Esophagus muscularis mucosa (tissue), 4 donors: ENCODE results near the gene NTRK3. TPM values are rescaled to one million over a fixed set of nuclear protein-coding genes. Genes with fewer than 3 reads are reported as not detected.

ENCODE experiments used
- DNase-seq: peaks from one replicate; pipeline ENCODE4 v3.0.0-alpha.2; 2017; ENCODE audit errors: extremely low spot score
- H3K27ac ChIP-seq, 4 donors: fragments of 200-600 bp; sonication (generic); replicated peaks in 1 of 4; 1 replicate in 3 of 4; 2 replicates in 1 of 4; pipeline ENCODE4 v1.5.1; 2016 to 2019; ENCODE audit warnings: mild to moderate bottlenecking in 1 of 4
- H3K27me3 ChIP-seq, 4 donors: fragments of 200-600 bp; sonication (generic); one replicate each; pipeline versions ENCODE4 v1.5.1 to v1.6.0; 2016 to 2019
- H3K36me3 ChIP-seq, 4 donors: fragments of 200-600 bp; sonication (generic); one replicate each; pipeline ENCODE4 v1.5.1; 2016 to 2019
- H3K4me1 ChIP-seq, 4 donors: fragments of 200-600 bp; sonication (generic); one replicate each; pipeline ENCODE4 v1.5.1; 2016 to 2019
- H3K4me3 ChIP-seq, 4 donors: fragments of 200-600 bp; sonication (generic); 1 replicate in 2 of 4; 2 replicates in 2 of 4; pipeline ENCODE4 v1.5.1; 2016 to 2019; ENCODE audit warnings: mild to moderate bottlenecking in 4 of 4, moderate library complexity in 1 of 4
- H3K9me3 ChIP-seq, 4 donors: fragments of 200-600 bp; sonication (generic); 1 replicate in 3 of 4; 2 replicates in 1 of 4; pipeline ENCODE4 v1.5.1; 2016 to 2019
- CTCF ChIP-seq, 3 experiments: fragments of 200-600 bp in 2 of 3; fragments of 450-650 bp in 1 of 3; sonication (generic) in 2 of 3; IDR thresholded peaks; one replicate each; pipeline ENCODE4 v1.5.1; 2017 to 2019; ENCODE audit warnings: antibody characterized with exemption in 3 of 3, mild to moderate bottlenecking in 2 of 3, moderate library complexity in 1 of 3
- EP300 ChIP-seq: sonication (generic); formaldehyde crosslinking; IDR thresholded peaks from one replicate; pipeline ENCODE4 v1.6.1; 2017; ENCODE audit warnings: antibody characterized with exemption
- POLR2A ChIP-seq: fragments of 450-650 bp; IDR thresholded peaks from one replicate; pipeline ENCODE4 v1.6.1; 2017; ENCODE audit warnings: antibody characterized with exemption, moderate library complexity, mild to moderate bottlenecking, low read depth
- POLR2AphosphoS5 ChIP-seq, 2 donors: sonication (generic); formaldehyde crosslinking; IDR thresholded peaks; one replicate each; pipeline ENCODE4 v1.6.1; 2017; ENCODE audit warnings: antibody characterized with exemption in 2 of 2
- WGBS: methylation state at CpG from one replicate; pipeline ENCODE4 v1.1.5; 2018; 5-methylcytosine and 5-hydroxymethylcytosine counted together
- intact Hi-C: fragments of 100-400 bp; cut with DNase I; formaldehyde crosslinking; loops from one replicate; pipeline ENCODE4 v1.15.1; 2023
- total RNA-seq, 4 donors: library from RNA; depleted of rRNA; stranded (reverse); fragments of >200 nt; gene quantifications; one replicate each; pipeline versions ENCODE4 v1.1.0 to v1.2.1, GENCODE V29; 2016

The NTRK3 gene
- total RNA-seq, 4 donors from 2014 or later: 1.7 to 6.3 (median 3.0) TPM

- no peak for TF ChIP-seq CTCF (IDR thresholded peaks at IDR 0.05)
- TF ChIP-seq POLR2A: no peak
- TF ChIP-seq EP300: no peak
- no peak for TF ChIP-seq POLR2AphosphoS5 (IDR thresholded peaks at IDR 0.05)
- no peaks in the 10 kb centered on the region for H3K9me3 ChIP-seq
- DNase-seq: no peak
- intact Hi-C loops: no loop called here
- H3K4me3 ChIP-seq: no peak overlapping the region
- no peaks in the 10 kb centered on the region for H3K27me3 ChIP-seq
- peaks cover 3 to 11% (median 6%) of the 10 kb centered on the region in 4 donors for H3K4me1 ChIP-seq
- H3K36me3 ChIP-seq: no peaks in the 10 kb centered on the region
- 60% methylated on average over 2 of the region's 2 CpGs for WGBS
- no peak overlapping the region for H3K27ac ChIP-seq
Measured at GRCh38 chr15:87954793-87955192, 301.7 kb downstream of the NTRK3 start.

DNA sequence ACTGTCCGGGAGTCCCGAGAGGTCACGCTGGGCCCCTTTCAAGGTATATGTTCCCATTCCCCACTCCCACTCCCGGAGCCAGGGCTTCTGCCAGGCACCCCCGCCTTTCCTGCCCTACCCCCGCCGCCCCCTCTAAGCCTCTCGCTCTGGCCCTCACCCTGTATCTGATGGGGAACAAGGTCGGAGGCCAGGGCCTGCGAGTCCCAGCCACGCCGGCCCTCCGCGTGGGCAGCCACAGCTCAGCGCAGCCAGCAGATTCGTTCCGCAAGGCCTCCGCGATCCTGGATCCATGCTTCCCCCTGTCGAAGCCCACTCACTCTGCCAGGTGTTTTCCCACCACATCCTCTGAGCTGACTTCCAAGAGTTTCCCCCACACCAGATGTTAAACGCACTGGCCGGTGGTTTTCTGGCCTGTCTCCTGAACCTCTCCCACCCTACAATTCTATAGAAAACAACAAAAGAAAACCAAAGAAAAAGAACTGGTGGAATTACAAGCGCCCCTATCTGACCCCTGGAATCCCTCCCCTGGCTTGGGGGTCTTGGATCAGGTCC, 303.7 kb downstream of the NTRK3 start:
- Histone ChIP-seq H3K36me3 (no peaks in the 10 kb centered on the region), H3K9me3 (no peaks in the 10 kb centered on the region), H3K27ac (no peak overlapping the region), H3K4me1 (peaks cover 14 to 21% (median 16%) of the 10 kb centered on the region in 4 donors), H3K4me3 (no peak overlapping the region), H3K27me3 (no peaks in the 10 kb centered on the region)
- intact Hi-C loops: no loop called here
- WGBS: 86% methylated on average over 23 of the region's 23 CpGs
- DNase-seq: no peak
- no peak for TF ChIP-seq POLR2AphosphoS5 (IDR thresholded peaks at IDR 0.05)
- no peak for TF ChIP-seq CTCF (IDR thresholded peaks at IDR 0.05)
- TF ChIP-seq EP300: no peak
- no peak for TF ChIP-seq POLR2A

- TF ChIP-seq CTCF (IDR thresholded peaks at IDR 0.05) (no peak), POLR2AphosphoS5 (IDR thresholded peaks at IDR 0.05) (no peak), POLR2A (no peak), EP300 (peak; percentile 14)
- Histone ChIP-seq H3K4me3 (no peak overlapping the region), H3K27ac (peak overlapping the region; percentile 34 to 69 (median 53)), H3K27me3 (no peaks in the 10 kb centered on the region), H3K9me3 (no peaks in the 10 kb centered on the region), H3K4me1 (peaks cover 12 to 21% (median 14%) of the 10 kb centered on the region in 4 donors), H3K36me3 (no peaks in the 10 kb centered on the region)
- intact Hi-C loops: no loop called here
- DNase-seq: no peak
- 52% methylated on average over 6 of the region's 6 CpGs for WGBS
Measured at GRCh38 chr15:87949575-87950223, 306.8 kb downstream of the NTRK3 start.

DNA sequence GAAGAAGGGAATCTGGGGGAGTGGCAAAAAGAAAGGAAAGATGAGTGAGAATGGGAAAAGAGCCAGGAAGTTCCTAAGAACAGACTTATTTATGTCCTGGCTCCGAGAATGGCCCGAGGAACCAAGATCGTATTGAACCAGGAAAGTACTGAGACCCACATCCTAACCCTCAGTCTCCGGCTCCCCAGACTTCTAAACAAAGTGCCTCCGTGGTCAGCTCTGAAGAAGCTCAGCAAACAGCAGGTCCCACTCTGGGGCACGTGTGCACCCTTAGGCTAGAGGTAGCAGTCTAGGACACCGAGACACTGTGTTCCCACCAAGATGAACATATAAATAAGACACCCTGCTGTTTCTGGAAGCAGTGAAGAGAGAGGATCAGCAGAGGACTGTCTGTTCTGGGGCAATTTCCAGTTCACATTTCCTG, 307.4 kb downstream of the NTRK3 start:
- Histone ChIP-seq H3K36me3 (no peaks in the 10 kb centered on the region), H3K4me3 (no peak overlapping the region), H3K27me3 (no peaks in the 10 kb centered on the region), H3K4me1 (peaks cover 12 to 21% (median 14%) of the 10 kb centered on the region in 4 donors), H3K27ac (peak overlapping the region in 3 of 4 donors; percentile 57 to 69 (median 61)), H3K9me3 (no peaks in the 10 kb centered on the region)
- DNase-seq: no peak
- TF ChIP-seq POLR2AphosphoS5 (IDR thresholded peaks at IDR 0.05): peak in 1 of 2 donors; percentile 29
- TF ChIP-seq POLR2A: no peak
- TF ChIP-seq EP300: peak; percentile 54
- no peak for TF ChIP-seq CTCF (IDR thresholded peaks at IDR 0.05)
- WGBS: 63% methylated on average over 5 of the region's 7 CpGs
- intact Hi-C loops: no loop called here
